Stimulated activated CD8-positive, alpha-beta memory T cell treated with anti-CD3 and anti-CD28 coated beads, Interleukin-12 subunit alpha, Interleukin-12 subunit beta, amount 100 ng/mL, for 4 hours (primary cell): ENCODE data around the gene FLRT2.

Experiments used
- DNase-seq: peaks from one replicate; pipeline ENCODE4 v3.0.0-alpha.2; 2020; ENCODE audit warnings: low read depth

Gene FLRT2

GRCh38 chr14:85530626-85531025, 682 bp downstream of the FLRT2 start:
- no peak for DNase-seq

GRCh38 chr14:85531141-85531586, 1.2 kb downstream of the FLRT2 start:
- DNase-seq: no peak

GRCh38 chr14:85531587-85532373, 1.8 kb downstream of the FLRT2 start:
- no peak for DNase-seq

DNA sequence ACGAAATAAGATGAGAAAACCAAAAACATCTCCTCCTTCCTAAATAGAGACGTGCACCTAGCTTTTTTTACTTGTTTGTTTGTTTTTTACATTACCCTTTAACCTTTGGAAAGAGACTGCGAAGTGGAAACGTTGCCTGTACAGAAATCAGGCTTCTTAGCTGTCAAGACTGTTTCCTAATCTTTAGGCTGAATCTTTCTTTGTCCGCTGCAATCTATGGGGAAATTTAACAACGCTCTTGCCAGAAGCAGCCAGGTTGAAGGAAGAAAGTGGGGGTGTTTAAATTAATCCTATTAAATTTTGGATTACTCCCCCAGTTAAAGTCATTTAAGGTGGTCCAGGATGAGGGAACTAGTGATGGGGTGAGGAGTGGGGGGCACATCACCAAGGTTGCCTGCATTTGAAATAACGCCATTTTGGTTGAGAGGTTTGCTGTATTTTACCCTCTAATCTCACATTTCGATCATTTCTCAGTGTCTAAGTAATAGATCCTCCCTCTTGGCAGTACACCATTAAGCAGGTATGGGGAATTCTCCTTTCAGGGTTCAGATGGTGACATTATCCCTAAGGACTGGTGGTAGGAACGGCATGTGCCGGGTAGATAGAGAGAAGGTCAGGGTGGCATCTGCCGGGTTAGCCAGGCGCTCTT, 2.6 kb downstream of the FLRT2 start:
- DNase-seq: no peak

DNA sequence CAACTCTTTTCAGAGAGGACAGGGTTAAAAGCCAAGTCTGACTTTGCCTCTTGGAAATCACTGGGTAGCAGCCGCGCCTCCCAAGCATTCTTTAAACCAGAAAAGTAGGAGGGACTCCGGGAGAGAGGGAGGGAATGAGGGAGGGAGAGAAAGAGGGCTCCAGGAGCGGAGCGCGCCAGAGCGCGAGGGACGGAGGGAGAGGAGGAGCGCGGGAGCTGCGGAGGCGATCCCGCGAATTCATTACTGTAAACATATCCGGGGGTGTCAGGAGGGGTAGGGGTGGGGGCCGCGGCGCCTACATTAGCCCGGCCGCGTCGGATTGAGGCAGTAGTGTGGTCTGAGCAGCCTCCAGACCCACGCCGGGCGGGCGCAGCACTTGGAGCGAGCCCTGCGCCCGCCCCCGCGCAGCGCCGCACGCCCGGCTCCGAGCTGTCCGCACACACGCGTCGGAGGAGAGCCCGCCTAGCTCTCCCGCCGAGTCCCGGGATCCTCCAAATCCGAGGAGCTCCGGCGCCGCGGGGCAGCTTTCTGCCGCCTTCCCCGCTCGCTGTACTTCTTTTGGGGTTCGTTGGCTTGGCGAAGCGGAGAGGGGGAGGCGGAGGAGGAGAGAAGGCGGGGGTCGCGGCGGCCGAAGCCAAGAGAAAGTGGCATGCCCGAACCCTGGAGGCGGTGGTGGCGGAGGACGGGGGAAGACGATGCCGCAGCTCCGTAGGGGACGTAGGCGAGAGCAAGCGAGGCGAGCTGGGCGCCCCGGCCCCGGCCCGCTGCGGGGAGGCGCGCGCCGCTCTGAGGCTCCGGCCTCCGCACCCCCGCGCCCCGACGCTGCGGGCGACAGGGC, 3.3 kb downstream of the FLRT2 start:
- DNase-seq: no peak

DNA sequence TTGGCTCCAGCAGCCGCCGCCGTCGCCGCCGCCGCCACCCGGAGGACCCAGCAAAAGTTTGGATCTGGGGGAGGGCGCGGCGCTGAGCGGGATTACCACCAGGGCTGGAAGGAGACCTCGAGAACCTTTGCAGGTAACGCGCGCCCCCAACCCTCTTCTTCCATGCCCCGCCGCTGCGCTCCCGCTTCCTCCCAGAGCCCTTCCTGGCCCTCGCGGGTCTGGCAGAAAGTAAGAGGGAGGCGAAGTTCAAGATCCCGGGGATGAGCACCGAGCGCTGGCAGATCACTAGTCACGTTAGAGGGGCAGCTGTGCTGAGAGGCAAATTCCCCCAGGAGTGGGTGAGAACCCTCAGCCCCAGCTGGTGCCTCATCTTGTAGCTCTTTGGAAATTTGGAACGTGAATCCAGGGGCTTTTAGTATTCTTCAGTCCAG, 3.9 kb downstream of the FLRT2 start:
- no peak for DNase-seq

DNA sequence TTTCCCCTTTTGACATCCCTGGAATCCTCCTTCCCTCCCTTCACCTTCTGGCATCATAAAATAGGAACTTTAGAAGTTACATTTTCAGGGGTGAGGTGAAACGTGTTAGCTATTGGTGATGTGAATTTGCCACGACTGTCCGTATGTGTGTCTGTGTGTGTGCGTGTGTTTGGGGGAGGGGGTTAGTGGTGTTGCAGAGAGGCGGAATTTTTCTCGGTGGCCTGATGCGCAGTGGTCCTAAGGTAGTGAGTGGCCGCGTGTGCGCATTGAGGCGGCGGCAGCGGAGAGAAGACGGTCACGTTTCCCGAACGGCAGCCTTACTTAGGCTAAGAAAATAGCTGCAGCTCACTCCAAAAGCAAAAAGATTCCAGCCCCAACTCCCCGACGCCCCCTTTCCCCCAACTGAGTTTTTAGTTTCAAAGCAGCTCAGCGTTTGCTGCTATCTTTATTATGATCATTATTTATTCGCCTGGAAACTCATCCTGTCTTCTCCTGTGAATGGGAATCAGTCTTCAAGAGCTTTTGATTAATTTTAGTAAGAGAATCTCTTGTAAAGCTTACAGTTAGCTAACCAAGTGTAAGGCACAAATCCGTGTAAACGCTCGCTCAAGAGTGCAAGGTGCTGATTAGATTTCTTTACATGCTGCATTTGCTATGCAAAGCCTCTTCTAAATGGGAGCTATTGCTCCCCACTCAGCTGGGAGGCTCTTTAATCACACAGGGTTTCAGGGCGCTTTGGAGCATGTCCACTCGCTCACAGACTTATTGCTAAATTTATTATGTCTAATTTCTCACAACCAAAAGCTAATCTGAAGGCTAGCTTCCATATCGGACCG, 4.7 kb downstream of the FLRT2 start:
- DNase-seq: no peak

- DNase-seq: no peak
Observed at GRCh38 chr14:85535321-85535720, 5.4 kb downstream of the FLRT2 start.

GRCh38 chr14:85535991-85536832, 6.3 kb downstream of the FLRT2 start:
- no peak for DNase-seq

- no peak for DNase-seq
Observed at GRCh38 chr14:85536833-85537190, 6.9 kb downstream of the FLRT2 start.

DNA sequence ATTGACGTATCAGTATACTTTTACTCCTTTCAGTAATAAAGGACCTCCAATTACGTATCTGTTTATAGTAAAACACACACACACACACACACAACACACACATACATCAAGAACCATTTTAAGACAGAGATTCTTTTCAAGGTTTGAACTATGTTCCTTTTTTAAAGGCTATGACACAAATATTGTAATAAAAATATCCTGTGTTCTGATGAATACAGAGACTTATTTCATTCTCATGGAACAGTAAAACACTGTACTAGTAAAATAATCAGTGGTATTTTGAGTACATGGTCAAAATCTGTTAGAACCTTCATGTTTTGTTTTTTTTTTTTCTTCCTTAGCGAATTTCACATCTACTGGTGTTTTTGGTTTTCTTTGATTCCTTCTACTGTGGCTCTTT, 7.6 kb downstream of the FLRT2 start:
- no peak for DNase-seq

DNA sequence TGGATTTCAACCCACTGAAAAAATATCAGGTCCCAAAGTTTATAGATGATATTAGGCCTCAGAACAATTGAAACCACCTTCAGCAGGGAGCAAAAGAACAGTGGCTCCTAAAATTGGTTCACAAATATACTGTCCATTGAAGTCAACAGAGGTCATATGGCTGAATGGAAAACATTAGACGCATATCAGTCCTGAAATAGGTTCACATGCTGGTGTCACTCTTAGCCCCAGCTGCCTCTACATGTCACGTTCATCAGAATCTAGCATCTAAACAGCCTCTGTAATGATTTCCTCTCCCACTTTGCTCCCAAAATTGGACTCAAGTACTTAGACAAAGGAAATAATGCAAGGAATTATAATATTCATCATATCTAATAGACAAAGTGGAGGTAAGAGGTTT, 8.7 kb downstream of the FLRT2 start:
- DNase-seq: no peak

GRCh38 chr14:85539510-85539909, 9.6 kb downstream of the FLRT2 start:
- no peak for DNase-seq

DNA sequence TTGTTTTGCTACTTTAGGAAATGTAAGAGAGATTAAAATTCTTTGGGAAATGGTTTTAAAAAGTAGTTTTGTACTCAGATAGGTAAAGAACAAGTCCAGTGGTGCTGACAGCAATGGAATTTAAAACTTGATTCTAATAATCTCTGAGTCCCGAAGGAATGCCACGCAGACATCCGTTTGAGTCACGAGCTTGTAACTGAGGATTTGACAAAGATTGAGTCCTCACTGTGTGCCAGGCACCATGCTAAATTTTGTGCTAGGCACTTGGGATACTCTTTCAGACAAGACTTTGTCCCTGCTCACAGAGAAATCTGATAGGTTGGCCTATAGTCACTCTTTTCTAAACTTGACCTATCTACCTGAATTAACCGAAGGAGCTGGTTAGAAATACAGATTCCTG, 12.7 kb downstream of the FLRT2 start:
- DNase-seq: no peak

DNA sequence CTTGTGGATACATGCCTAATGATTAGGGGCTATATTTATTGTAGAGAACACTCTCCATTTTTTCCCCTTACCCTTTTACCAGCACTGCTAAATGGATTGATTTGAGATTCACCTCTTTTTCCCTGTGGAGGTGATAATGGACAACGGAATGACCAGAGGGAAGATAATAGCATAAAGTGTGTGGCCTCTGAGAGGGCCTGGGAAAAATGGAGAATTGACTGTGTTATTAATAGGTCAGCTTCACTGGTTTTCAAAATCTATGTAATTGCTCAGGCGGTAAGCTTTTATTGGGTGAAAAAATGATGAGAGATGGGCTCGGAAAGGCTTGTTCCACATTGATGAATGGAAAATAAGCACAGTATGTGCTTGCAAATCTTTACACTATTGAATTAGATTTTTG, 15.8 kb downstream of the FLRT2 start:
- no peak for DNase-seq

- DNase-seq: no peak
Observed at GRCh38 chr14:85546390-85546789, 16.4 kb downstream of the FLRT2 start.

- DNase-seq: no peak
Observed at GRCh38 chr14:85549697-85550096, 19.8 kb downstream of the FLRT2 start.

GRCh38 chr14:85554106-85554505, 24.2 kb downstream of the FLRT2 start:
- no peak for DNase-seq

DNA sequence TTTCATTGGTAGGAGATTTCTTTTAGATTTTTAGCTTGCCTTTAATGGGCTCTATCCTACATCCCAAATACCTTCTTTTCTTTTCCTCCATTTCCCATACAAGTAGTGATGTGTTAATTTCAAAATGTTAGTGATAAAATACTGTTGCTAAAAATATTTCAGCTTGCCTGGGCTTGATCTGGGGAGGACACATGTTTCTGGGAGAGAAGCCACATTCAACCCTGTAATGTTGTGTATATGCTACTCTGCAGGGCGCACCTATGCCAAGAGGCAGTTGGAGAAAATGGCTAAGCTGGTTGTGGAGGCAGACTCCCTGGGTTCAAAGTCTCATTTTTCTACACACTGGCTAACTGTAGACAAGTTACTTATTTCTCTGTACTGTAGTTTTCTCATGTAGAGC, 26.3 kb downstream of the FLRT2 start:
- no peak for DNase-seq

GRCh38 chr14:85558505-85558904, 28.6 kb downstream of the FLRT2 start:
- DNase-seq: no peak

- DNase-seq: no peak
Observed at GRCh38 chr14:85562630-85563029, 32.7 kb downstream of the FLRT2 start.
